ENCODE data around the gene BNIP1.
A peak's percentile ranks its signal among the peaks of the same experiment; 100 is the strongest.
"Not testable (repeated sequence)": the region's sequence is repeated elsewhere in the genome, so short reads cannot be mapped to it uniquely, and the experiment has no call there.

BNIP1 gene, protein sequence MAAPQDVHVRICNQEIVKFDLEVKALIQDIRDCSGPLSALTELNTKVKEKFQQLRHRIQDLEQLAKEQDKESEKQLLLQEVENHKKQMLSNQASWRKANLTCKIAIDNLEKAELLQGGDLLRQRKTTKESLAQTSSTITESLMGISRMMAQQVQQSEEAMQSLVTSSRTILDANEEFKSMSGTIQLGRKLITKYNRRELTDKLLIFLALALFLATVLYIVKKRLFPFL

DNA sequence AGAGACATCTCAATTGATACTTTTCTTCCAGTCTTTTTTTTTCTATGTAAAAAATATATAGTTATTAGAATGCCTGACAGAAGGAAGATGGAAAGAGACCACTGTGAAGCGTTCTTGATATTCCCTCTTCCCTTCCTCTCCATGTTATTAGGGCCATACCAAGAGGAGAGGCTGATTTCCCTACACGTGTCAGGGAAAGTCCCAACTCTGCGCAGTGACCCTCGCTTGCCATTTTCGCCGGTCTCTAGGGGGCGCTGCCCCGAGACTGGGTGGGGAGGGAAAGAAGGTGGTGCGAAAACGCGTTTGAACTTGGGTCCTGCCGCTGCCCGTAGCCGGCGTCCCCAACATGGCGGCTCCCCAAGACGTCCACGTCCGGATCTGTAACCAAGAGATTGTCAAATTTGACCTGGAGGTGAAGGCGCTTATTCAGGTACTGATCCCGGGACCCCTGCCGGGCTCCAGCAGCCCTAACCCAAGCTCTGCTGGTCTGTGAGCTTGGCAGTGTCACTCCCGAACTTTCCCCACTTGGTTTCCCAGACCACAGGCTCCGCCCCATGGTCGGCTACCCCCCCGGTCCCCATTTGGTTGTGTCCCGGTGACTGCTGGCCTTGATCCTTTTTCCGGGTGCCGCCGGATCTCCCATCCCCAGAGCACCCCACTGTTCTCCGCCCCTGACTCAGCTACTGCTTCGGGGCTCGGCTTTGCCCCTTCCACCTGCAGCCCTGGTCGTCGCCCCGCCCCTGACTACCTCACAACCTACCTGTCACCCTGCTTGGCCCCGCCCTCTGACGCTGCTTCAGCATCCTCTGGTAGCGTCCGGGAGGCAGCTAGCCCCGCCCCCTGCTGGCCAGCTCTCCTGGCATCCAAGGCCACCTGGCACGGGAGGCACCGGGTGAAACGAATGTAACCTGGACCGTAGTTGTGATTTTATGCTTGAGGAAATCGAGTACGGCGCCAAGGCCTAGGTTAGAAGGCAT is at the start of gene BNIP1:
Gene BNIP1, plus strand, starts transcription at position 332 of the 977 bp plus-strand sequence. Its CDS starts 15 bp downstream, at position 347.
- peak; percentile 98 for DNase-seq

DNA sequence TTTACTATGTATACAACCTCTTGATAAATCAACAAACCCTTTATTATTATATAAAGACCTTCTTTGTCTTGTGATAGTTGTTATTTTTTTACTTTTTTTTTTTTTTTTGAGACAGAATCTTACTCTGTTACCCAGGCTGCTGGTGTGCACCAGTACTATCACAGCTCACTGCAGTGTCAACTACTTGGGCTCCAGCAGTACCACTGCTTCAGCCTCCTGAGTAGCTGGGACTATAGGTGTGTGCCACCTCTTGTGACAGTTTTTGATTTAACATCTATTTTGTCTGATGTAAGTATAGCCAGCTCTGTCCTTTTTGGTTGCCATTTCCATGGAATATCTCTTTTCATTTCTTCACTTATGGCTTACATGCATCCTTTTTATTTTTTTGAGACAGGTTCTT is 45.5 kb upstream of the BNIP1 start:
- DNase-seq = no peak

GRCh38 chr5:173099461-173099860 is 44.9 kb upstream of the BNIP1 start:
- DNase-seq = no peak

GRCh38 chr5:173101245-173101644 is 43.1 kb upstream of the BNIP1 start:
- no peak for DNase-seq

- no peak for DNase-seq
Measured at GRCh38 chr5:173103411-173103810, 40.9 kb upstream of the BNIP1 start.

GRCh38 chr5:173108914-173109313 is 35.4 kb upstream of the BNIP1 start:
- no peak for DNase-seq

- no peak for DNase-seq
Measured at GRCh38 chr5:173114536-173114935, 29.8 kb upstream of the BNIP1 start.

DNA sequence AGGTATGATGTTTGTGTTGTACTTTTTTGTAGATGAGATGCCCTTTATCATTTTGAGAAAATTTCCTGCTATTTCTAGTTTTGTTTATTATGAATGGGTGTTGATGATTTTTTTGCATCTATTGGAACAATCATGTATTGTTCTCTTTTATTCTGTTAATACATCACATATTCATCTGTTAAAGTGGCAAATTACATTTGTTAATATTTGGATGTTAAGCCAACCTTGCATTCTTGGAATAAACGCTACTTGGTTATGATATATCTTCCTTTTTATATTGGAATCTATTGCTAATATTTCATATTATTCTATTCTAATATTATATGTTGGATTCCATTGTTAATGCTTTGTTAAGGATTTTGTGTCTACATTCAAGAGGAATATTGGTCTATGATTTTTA is 24.6 kb upstream of the BNIP1 start:
- DNase-seq = no peak

DNA sequence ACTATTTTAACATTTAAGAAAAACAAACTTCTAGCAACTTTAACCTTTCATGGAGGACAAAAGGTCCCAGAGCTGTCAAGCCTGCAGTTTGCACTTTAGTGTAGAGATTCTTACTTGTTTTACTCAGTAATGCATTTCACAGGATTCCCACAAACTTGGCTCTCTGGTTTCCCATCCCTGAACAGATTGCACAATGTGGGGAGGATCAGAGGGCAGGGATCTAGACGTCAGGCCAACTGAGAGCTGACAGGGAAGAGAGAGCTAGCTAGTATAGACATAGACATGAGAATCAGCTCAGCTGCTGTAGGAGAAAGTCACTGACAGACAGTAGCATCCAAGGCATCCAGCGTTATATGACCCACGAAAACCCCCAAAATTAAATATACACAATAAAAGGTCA is 20.9 kb upstream of the BNIP1 start:
- DNase-seq = no peak

DNA sequence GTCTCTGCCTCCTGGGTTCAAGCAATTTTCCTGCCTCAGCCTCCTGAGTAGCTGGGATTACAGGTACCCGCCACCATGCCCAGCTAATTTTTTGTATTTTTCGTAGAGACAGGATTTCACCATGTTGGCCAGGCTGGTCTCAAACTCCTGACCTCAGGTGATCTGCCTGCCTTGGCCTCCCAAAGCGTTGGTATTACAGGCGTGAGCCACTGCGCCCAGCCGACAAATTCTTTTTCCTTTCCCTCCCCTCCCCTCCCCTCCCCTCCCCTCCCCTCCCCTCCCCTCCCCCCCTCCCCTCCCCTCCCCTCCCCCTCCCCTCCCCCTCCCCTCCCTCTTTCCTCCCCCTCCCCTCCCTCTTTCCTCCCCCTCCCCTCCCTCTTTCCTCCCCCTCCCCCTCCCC is 12.2 kb upstream of the BNIP1 start:
- not testable (repeated sequence) for DNase-seq

DNA sequence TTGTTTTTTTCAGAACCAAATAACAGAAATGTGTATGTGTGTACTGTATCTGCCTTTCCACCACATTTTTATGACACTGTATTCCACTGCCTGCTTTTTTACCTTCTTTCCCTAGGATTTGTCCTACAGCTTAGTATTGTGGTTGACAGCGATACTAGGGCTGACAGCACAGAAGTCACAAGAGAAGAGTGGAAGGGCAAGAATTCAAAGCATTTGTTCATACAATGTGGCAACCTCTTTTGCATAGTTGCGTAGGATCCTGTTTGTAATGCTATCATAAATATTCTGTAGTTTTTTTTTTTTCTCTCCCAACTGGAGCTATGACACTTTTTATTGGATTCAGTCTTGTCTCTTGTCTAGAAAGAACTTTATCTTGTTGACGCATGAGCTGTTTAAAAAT is 5.6 kb upstream of the BNIP1 start:
- no peak for DNase-seq

- DNase-seq = no peak
Measured at GRCh38 chr5:173139631-173140030, 4.7 kb upstream of the BNIP1 start.

DNA sequence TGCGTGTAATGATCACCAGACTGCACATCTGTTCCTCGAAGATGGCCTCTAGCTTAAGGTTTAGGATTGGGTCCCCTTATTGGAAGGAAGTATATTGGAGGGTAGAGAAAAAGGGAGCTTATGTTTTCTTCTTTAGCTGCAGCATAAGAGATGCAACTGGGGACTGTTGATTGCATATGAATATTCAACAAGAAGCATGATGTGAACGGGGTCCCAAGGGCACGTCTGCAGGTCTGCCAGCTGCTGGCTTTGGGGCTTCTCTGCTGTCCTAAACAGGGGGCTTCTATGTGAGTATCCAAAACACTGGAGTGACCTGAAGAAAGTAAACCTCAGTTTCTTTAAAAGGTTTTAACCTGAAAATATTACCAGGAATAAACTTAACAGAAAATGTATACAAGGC is 3.6 kb upstream of the BNIP1 start:
- DNase-seq = no peak

DNA sequence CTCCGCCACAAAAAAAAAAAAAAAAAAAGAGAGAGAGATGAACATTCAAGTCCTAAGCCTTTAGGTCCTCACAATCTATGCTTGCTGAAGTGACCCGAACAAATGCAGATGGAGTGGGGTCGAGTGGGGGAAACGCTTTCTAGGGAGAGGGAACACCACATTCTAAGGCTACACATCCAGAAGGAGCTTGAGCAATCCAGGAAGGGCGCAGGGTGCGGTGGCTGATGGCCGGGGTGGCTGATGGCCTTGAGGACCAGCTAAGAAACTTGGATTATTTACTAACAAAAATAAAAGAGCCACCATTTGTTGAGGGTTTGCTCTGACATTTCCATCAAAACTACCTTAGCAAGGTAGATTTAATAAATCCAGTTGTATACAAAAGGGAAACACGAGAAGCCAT is 764 bp upstream of the BNIP1 start:
- DNase-seq = no peak

DNA sequence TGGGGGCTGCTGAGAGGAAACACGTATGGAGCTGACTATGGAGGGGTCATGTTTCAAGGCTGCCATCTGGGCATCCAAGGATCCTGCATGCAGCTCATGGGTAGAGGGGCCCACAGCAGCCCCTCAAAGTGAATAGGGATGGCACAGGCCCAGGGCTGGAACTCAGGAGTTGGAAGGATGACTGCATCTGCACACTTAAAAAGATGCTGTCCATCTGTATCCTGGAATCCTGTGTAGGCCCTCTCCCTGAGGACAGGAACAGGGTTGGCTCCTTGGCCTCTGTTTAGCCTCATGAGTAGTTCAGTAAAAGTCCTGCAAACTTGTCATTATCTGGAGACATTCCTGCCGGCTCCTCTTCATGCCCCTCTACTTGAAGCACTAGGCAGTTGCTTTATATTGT is 4.0 kb downstream of the BNIP1 start:
- no peak for DNase-seq

DNA sequence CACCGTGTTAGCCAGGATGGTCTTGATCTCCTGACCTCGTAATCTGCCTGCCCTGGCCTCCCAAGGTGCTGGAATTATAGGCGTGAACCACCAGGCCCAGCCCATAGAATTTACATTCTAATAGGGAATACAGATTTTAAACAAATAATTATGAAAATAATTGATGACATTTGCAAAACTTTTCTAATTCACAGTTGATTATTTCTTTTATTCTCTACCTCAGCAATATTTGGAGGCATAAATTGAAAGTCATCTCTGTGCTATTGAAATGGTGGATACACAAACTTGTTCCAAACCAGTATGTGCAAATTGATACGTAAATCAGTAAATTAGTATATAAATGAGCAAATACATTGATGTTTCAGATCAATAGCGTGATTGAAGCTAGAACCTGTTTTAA is 8.2 kb downstream of the BNIP1 start:
- DNase-seq = no peak

DNA sequence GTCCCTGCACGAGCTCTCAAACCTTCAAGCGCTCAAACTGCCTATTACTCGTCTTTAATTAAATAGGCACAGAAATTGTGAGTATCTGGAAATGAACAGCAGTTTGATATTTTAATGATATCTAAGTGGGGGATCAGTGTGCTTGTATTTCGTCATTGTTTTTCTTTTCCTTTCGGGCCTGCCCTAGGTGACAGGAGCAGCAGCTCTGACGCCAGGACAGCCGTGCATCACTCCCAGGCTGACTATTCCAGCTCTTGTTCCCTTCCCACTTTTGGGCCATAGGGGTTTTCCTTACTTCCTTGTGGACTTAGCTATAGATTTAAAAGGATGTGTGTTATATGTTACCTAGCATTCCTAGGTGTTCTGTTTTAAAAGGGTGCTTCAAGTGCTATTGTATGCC is 9.5 kb downstream of the BNIP1 start:
- no peak for DNase-seq

GRCh38 chr5:173154619-173155018 is 10.3 kb downstream of the BNIP1 start:
- not testable (repeated sequence) for DNase-seq

DNA sequence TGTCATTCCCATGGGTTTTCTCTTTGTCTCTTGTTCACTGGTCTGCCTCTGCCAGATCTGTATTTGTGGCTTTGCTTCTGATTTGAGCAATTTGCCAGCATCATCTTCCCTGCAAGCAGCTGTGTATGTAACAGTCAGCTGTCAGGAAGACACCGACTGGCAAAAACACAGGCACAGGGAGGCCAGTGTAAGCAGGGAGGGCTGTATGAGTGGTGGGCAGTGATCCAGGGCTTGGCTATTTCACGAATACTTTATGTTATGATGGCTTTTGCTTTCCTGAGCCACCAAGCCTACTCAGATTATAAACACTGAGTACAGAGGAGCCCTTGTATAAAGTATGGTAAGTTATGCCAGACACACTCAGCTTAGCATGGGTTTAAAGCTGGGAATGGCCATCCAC is 11.6 kb downstream of the BNIP1 start:
- DNase-seq = no peak

- no peak for DNase-seq
Measured at GRCh38 chr5:173158366-173158765, 14.0 kb downstream of the BNIP1 start.

DNA sequence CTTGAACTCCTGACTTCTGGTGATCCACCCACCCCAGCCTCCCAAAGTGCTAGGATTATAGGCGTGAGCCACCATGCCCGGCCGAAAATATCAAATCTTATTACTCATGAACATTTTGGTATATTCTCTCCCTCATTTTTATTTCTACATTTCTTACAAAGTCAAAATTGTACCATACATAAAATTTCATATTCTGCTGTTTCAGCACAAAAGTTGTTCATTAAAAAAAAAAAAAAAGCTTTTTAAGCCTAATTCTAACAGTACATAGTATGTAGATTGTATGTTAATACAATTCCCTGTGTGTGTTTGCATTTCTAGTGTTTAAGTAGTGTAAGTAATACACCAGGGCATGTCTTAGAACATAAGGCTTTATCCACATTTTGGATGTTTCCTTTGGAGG is 14.9 kb downstream of the BNIP1 start:
- no peak for DNase-seq

DNA sequence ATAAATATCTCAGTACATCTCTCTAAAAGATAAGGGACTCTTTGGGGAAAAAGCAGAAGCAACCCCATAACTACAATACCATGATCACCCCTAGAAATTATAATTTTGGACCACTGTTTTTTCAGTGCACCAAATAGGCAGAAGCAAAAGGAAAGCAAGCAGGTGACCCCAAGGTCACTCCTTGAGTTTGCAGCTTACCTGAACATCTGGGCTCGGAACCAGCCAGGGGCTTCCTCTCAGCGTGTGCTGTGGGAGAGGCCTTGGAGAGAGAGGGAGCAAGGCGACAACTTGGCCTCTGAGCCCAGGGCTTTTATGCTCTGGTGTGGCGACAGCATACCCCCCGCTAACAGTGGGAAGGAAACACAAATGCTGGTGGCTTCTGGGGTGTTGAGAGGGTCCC is 16.8 kb downstream of the BNIP1 start:
- no peak for DNase-seq

DNA sequence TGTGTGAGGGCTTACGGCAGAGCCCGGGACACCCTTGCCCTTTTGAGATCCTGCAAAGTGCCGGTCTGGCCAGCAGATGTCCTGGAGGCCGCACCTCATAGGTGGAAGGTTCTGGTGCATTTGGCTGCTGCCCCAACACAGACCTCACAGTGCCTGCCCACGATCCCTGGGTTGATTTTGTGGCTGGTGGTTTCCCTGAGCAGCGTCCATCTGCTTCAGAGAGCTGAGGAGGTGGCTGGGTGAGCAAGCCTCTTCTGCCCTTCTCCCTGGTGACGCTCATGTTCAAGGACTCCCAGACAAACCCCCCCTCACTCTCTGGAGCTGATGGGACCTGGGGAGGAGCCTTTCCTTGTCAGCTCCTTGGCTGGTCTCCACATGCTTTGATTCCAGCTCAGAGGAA is 18.9 kb downstream of the BNIP1 start:
- DNase-seq = no peak

All from stimulated activated CD4-positive, alpha-beta T cell treated with anti-CD3 and anti-CD28 coated beads, Interleukin-4, amount 100 ng/mL, for 24 hours (primary cell).